ENCODE results near the gene ZNF684.

- TF ChIP-seq POLR2A (IDR thresholded peaks at IDR 0.05) (no peak), CTCF (IDR thresholded peaks at IDR 0.05) (no peak), EP300 (IDR thresholded peaks at IDR 0.05) (no peak), POLR2AphosphoS5 (IDR thresholded peaks at IDR 0.05) (no peak)
These were observed 4.3 kb downstream of the ZNF684 start for GRCh38 chr1:40535732-40536131.
